Measurements from ENCODE around the gene SELPLG.

DNA sequence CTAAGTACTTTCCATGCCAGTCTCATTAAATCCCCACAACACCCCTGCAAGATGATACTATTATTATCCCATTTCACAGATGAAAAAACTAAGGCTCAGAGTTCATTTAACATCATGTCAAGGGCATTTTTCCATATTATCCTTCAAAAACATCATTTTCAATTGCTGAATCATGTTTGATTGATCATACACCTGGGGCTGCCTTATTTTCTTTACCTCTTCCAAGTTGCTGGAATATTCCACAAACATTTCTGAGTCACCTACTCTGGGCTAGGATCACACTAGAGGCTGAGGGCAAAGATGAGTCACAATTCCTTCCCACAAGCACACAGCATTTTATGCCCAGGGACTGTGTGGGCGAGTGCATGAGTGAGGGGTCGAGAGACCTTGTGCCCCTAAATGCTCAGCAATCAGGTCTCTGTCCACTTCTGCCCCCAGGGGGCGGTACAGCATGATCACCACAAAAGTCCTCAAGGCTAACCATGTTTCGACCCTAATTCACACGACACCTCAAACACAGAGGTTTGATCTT lies 21.7 kb downstream of the SELPLG start:
- no peak for TF ChIP-seq POLR2A (IDR thresholded peaks at IDR 0.05)
- TF ChIP-seq, protein P1, sequence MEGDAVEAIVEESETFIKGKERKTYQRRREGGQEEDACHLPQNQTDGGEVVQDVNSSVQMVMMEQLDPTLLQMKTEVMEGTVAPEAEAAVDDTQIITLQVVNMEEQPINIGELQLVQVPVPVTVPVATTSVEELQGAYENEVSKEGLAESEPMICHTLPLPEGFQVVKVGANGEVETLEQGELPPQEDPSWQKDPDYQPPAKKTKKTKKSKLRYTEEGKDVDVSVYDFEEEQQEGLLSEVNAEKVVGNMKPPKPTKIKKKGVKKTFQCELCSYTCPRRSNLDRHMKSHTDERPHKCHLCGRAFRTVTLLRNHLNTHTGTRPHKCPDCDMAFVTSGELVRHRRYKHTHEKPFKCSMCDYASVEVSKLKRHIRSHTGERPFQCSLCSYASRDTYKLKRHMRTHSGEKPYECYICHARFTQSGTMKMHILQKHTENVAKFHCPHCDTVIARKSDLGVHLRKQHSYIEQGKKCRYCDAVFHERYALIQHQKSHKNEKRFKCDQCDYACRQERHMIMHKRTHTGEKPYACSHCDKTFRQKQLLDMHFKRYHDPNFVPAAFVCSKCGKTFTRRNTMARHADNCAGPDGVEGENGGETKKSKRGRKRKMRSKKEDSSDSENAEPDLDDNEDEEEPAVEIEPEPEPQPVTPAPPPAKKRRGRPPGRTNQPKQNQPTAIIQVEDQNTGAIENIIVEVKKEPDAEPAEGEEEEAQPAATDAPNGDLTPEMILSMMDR (IDR thresholded peaks at IDR 0.05) = peak in 9 of 12 donors; percentile 17 to 50 (median 41)
